ENCODE results near the gene LYRM9.
"Not testable (repeated sequence)": the region's sequence is repeated elsewhere in the genome, so short reads cannot be mapped to it uniquely, and the experiment has no call there.

The LYRM9 gene

DNA sequence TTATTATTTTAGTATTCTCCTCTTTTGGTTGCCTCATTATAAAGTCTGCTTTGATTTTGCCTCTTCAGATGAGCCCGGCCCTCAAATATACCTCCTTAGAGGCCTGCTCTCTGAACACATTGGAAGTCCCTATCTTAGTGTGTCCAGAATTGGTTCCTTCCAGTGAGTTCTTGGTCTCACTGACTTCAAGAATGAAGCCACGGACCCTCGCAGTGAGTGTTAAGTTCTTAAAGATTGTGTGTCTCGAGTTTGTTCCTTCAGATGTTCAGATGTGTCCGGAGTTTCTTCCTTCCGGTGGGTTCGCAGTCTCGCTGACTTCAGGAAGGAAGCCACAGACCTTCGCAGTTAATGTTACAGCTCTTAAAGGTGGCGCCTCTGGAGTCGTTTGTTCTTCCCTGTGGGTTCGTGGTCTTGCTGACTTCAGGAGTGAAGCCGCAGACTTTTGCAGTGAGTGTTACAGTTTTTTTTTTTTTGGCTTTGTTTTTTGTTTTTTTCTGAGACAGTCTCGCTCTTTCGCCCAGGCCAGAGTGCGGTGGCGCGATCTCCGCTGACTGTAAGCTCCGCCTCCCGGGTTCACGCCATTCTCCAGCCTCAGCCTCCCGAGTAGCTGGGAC is 47.0 kb downstream of the LYRM9 start:
- Histone ChIP-seq H3K4me3 (ENCODE audit: insufficient read length, low read depth) (no peak overlapping the region), H3K27me3 (ENCODE audit: insufficient read depth, insufficient read length) (no peaks in the 10 kb centered on the region), H3K4me1 (ENCODE audit: insufficient read depth, insufficient read length) (no peaks in the 10 kb centered on the region), H3K36me3 (ENCODE audit: insufficient read depth, insufficient read length, low read length) (no peaks in the 10 kb centered on the region), H3K9ac (ENCODE audit: insufficient read length, low read depth) (no peak overlapping the region), H3K9me3 (ENCODE audit: insufficient read depth, low read length) (peaks cover 4% of the 10 kb centered on the region; the same call in 1 of the 2 replicates)
- no peak for DNase-seq (ENCODE audit: low read depth, low spot score)
- TF ChIP-seq SUZ12 (IDR thresholded peaks at IDR 0.05; ENCODE audit: extremely low read depth, insufficient read depth, insufficient read length) (no peak), YY1 (IDR thresholded peaks at IDR 0.05; ENCODE audit: insufficient read depth, insufficient read length) (no peak), ZNF274 (IDR thresholded peaks at IDR 0.05; ENCODE audit: low read depth, low read length) (no peak)

DNA sequence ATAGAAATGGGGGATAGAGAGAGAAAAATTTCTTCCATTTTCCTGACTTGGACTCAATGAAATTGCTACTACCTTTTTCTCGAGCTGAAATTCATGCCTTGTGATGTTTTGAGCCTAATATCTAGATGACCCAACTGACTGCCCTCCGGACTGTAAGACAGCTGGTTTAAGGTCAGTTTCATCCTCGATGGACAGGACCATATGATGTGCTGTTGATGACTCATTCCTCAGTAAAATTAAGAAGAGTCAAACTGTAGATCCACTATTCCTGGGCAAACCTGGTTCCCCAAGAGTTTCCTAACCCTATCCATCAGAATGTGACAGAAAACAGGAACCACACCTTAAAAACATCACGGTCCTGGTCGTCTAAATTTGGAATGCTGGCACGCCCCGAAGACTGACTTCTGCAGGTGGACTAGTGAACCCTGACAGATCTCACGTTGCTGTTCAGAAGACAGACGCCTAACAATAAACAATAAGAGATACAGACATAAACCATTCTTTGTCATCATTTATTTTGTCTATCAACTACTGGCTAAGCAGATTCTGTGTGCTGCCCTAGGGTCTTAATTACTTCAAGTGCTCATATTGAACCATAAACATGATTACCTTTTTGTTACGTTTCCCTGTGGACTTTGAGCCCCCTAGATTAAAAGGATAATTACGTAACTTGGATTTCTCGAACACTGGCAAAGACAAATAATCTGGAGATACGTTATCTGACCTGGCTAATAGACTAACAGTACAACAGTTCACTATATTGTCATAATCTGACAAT is 47.7 kb downstream of the LYRM9 start:
- no peaks in the 10 kb centered on the region for H3K27me3 ChIP-seq (ENCODE audit: insufficient read depth, insufficient read length)
- no peak overlapping the region for H3K9ac ChIP-seq (ENCODE audit: insufficient read length, low read depth)
- no peak for DNase-seq (ENCODE audit: low read depth, low spot score)
- H3K4me1 ChIP-seq (ENCODE audit: insufficient read depth, insufficient read length) = no peaks in the 10 kb centered on the region
- peaks cover 4% of the 10 kb centered on the region; the same call in 1 of the 2 replicates for H3K9me3 ChIP-seq (ENCODE audit: insufficient read depth, low read length)
- no peak for TF ChIP-seq SUZ12 (IDR thresholded peaks at IDR 0.05; ENCODE audit: extremely low read depth, insufficient read depth, insufficient read length)
- no peak for TF ChIP-seq ZNF274 (IDR thresholded peaks at IDR 0.05; ENCODE audit: low read depth, low read length)
- TF ChIP-seq YY1 (IDR thresholded peaks at IDR 0.05; ENCODE audit: insufficient read depth, insufficient read length) = no peak
- no peak overlapping the region for H3K4me3 ChIP-seq (ENCODE audit: insufficient read length, low read depth)
- no peaks in the 10 kb centered on the region for H3K36me3 ChIP-seq (ENCODE audit: insufficient read depth, insufficient read length, low read length)

DNA sequence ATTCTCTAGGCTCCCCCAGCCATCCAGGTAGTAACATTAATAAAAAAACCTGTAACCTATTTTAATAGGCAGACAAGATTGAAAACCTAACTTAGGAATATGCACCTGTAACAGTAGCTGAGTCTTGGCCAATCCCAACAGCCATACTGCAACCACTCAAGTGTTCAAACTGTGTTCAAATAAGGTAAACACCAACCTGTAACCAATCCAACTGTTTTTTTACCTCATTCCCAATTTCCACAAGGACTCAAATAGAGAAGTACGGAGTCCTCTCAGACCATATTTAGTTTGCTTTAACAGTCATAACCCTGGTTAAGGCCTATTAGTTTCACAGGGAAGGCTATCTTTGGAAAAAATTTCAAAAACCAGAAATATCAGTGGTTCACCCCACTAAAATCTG is 52.5 kb downstream of the LYRM9 start:
- no peaks in the 10 kb centered on the region for H3K36me3 ChIP-seq (ENCODE audit: insufficient read depth, insufficient read length, low read length)
- no peak for DNase-seq (ENCODE audit: low read depth, low spot score)
- H3K27me3 ChIP-seq (ENCODE audit: insufficient read depth, insufficient read length) = no peaks in the 10 kb centered on the region
- no peak overlapping the region for H3K9ac ChIP-seq (ENCODE audit: insufficient read length, low read depth)
- H3K4me1 ChIP-seq (ENCODE audit: insufficient read depth, insufficient read length) = no peaks in the 10 kb centered on the region
- H3K9me3 ChIP-seq (ENCODE audit: insufficient read depth, low read length) = no peaks in the 10 kb centered on the region
- no peak for TF ChIP-seq ZNF274 (IDR thresholded peaks at IDR 0.05; ENCODE audit: low read depth, low read length)
- TF ChIP-seq SUZ12 (IDR thresholded peaks at IDR 0.05; ENCODE audit: extremely low read depth, insufficient read depth, insufficient read length) = no peak
- TF ChIP-seq YY1 (IDR thresholded peaks at IDR 0.05; ENCODE audit: insufficient read depth, insufficient read length) = no peak
- no peak overlapping the region for H3K4me3 ChIP-seq (ENCODE audit: insufficient read length, low read depth)

DNA sequence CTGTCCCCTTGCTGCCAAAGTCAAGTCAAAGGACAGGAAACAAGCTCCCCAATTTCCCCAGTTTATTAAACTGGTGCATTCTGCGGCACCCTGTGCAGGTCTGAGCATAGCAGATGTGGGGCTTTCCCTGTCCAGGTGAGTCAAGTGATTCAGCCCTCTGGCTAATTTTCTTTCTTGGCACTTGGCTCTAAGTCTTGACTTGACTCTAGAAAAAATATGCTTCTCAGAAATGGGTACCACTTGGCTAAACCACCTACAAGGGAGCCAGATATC is 52.8 kb downstream of the LYRM9 start:
- not testable (repeated sequence) for H3K4me3 ChIP-seq (ENCODE audit: insufficient read length, low read depth); H3K27me3 ChIP-seq (ENCODE audit: insufficient read depth, insufficient read length); H3K9ac ChIP-seq (ENCODE audit: insufficient read length, low read depth); DNase-seq (ENCODE audit: low read depth, low spot score); H3K9me3 ChIP-seq (ENCODE audit: insufficient read depth, low read length); H3K4me1 ChIP-seq (ENCODE audit: insufficient read depth, insufficient read length); H3K36me3 ChIP-seq (ENCODE audit: insufficient read depth, insufficient read length, low read length)

DNA sequence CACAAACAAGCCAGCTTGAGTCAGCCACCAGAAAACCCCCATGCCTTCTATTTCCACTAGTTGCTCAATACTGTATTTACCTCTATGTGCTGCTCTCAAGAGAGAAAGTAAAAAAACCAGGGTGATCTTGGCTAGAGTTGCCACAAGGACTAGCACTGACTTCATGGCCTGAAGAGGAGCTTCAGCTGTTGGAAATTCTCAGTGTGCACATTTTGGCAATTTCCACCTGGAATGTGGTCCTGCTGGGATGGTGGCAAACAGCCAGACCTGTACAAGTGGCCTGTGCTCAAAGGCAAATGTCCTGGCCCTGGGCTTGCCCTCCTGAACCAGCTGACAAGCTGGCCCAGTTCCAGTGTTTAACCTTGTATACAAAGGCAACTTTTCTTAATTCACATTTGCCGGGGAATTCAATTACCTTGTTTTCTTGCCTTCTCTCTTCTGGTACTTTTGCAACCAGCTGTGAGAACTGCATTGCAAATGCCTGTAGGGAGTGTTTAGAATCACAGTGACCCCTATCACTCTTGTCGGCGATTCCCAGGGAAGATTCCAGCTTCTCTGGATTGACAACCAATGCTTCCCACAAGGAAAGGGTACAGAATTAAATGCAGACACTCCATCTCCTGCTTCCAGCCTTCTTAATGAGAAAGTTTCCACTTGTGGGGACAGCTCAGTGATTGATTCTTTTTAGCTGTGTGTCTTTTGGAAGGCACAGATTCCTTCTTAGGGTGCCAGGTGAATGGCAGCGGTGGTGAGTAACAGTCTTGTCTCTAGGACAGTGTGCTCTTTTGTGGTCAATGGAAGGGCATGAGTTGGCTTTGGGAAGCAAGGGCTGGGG is 53.4 kb downstream of the LYRM9 start:
- not testable (repeated sequence) for H3K36me3 ChIP-seq (ENCODE audit: insufficient read depth, insufficient read length, low read length); DNase-seq (ENCODE audit: low read depth, low spot score); H3K9ac ChIP-seq (ENCODE audit: insufficient read length, low read depth); H3K27me3 ChIP-seq (ENCODE audit: insufficient read depth, insufficient read length); H3K9me3 ChIP-seq (ENCODE audit: insufficient read depth, low read length); H3K4me1 ChIP-seq (ENCODE audit: insufficient read depth, insufficient read length); H3K4me3 ChIP-seq (ENCODE audit: insufficient read length, low read depth)

DNA sequence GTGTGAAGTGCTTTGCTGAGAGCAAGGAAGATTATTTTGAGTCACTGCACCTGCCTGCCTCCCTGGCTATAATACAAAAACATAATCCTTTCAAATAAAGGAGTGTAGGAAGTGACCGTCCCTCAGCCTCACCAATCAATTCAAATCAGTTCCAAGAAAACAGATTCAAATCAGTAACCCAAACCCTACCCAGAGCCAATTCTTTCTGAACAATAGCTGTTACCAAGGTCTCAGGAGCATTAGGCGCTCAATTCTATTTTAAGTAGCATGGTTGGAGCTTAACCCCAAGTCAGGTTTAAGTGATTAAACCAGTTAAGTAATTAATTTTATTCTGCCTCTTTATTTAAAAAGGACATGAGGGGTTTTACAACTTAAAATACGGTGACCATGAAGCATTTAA is 54.6 kb downstream of the LYRM9 start:
- H3K36me3 ChIP-seq (ENCODE audit: insufficient read depth, insufficient read length, low read length); H3K27me3 ChIP-seq (ENCODE audit: insufficient read depth, insufficient read length); DNase-seq (ENCODE audit: low read depth, low spot score); H3K9me3 ChIP-seq (ENCODE audit: insufficient read depth, low read length); H3K4me3 ChIP-seq (ENCODE audit: insufficient read length, low read depth); H3K4me1 ChIP-seq (ENCODE audit: insufficient read depth, insufficient read length); H3K9ac ChIP-seq (ENCODE audit: insufficient read length, low read depth): not testable (repeated sequence)

DNA sequence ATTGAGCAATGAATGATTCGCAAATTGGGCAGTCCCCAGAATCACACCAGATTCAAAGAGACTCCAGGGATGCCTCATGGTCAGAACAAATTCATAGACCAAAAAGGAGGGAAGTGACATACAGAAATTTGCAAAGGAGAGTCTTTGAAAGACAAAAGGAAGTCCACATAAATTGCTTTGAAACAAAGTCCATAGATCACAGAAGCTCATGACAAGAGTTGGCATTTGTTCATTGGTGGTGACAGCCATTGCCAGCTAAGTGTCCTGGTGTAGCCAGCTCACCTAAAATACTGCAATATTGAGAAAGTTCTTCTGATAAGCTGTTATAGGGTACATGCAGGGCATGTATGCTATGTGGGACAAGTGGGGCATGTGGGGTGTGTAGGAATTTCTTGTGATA is 55.4 kb downstream of the LYRM9 start:
- H3K9ac ChIP-seq (ENCODE audit: insufficient read length, low read depth); H3K4me1 ChIP-seq (ENCODE audit: insufficient read depth, insufficient read length); H3K36me3 ChIP-seq (ENCODE audit: insufficient read depth, insufficient read length, low read length); DNase-seq (ENCODE audit: low read depth, low spot score); H3K9me3 ChIP-seq (ENCODE audit: insufficient read depth, low read length); H3K27me3 ChIP-seq (ENCODE audit: insufficient read depth, insufficient read length); H3K4me3 ChIP-seq (ENCODE audit: insufficient read length, low read depth): not testable (repeated sequence)
